HG03066 (cell line): ENCODE data around the gene CHD3.
A peak's percentile ranks its signal among the peaks of the same experiment; 100 is the strongest.

ENCODE experiments used
- ATAC-seq: cut with Tn5 transposase; IDR thresholded peaks from one replicate; pipeline ENCODE4 v1.9.1; 2021; ENCODE audit warnings: low read depth; ENCODE audit not compliant: unreplicated experiment

The CHD3 gene

DNA sequence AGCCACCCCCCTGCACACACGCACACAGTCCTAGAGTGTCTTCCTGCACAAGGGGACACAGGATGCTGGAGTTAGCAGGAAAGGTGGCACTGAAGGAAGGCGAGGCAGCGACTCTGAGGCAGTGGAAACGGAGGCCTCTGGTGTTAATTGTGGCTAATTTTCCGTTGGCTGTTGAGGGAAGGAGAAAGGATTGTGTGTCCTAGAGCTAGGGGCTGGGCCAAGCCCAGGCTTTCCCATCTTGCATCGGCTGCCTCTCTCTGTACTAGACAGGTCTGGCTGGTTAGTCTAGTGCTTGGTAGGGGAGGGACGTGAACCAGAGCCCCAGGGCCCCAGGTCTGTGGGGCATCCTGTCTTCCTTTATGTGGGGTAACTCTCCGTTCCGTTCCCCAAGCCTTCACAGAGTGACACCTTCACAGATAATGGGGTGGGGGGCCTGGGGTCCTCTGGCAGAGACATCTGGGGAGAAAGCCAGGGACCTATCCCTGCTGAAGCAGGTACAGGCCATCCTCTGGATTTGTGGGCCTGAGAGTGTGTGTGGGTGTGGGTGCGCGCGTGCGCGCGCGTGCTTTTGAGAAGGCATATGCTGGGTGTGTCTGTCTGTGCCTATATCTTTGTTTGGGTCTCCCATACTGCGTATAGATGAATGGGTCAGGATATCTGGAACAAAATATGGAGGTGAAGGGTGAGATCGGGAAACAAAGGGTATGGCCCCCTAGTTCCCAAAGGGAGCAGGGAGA lies at the start of gene CHD3:
Gene CHD3, plus strand, starts transcription at position 606 of the 737 bp plus-strand sequence. CDS start 212 bp downstream, outside the sequence.
- no peak for ATAC-seq

DNA sequence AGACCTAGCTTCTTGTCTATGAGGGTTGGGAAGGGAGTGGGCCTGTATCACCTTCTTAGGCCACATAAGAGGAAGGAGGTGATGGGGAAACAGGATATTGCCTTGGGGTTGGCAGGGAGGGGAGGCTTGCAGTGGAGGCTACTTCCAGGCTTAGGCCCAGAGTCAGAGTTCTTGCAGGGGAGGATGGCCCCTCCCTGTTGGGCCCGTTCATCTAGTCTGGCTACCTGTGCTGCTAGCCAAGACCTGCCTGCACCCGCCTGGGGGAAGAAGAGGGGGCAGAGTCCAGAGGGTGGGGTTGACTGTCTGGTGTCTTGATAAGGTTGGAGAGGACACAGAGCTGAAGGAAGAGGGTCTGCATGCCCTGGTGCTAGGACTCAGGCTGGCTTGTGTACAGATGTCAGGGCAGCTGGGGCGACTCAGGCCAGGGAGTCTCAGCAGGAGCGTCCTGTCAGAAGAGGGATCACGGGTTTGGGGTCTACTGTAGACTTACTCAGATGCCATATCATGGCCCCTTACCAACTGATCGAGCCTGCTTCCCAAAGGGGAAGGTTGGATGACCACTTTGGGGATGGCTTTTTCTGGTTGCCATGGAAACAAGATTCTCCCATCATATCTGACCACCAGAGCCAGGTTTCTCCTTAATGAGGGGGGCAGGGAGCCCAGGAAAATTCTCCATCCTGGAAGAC lies 49.3 kb upstream of the CHD3 start:
- ATAC-seq, result no peak

DNA sequence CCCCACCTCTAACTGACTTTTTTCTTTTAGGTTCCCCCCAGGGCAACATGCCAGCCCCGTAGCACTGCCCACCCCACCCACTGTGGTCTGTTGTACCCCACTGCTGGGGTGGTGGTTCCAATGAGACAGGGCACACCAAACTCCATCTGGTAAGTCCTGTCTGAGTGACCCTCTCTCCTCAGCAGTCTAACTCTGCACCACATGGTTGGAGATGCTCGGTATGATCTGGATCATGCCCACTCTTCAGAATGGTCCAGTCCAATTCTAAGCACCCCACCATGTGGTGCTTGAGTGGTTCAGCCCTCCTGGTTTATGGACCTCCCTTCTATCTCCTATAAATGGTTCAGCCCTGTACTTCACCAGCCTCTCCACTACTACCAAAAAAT lies 48.7 kb upstream of the CHD3 start:
- no peak for ATAC-seq

GRCh38 chr17:7840441-7840840 lies 48.1 kb upstream of the CHD3 start:
- no peak for ATAC-seq

GRCh38 chr17:7840875-7841274 lies 47.7 kb upstream of the CHD3 start:
- ATAC-seq, result no peak

GRCh38 chr17:7841396-7841914 lies 47.1 kb upstream of the CHD3 start:
- no peak for ATAC-seq

GRCh38 chr17:7841915-7842379 lies 46.6 kb upstream of the CHD3 start:
- ATAC-seq, result peak; percentile 16

- ATAC-seq, result peak; percentile 28
Observed at GRCh38 chr17:7842380-7843256, 46.0 kb upstream of the CHD3 start.

- ATAC-seq, result no peak
Observed at GRCh38 chr17:7843257-7843535, 45.4 kb upstream of the CHD3 start.

GRCh38 chr17:7843536-7844291 lies 44.9 kb upstream of the CHD3 start:
- no peak for ATAC-seq

- peak; percentile 38 for ATAC-seq
Observed at GRCh38 chr17:7844292-7845154, 44.1 kb upstream of the CHD3 start.

GRCh38 chr17:7845359-7846062 lies 43.1 kb upstream of the CHD3 start:
- ATAC-seq, result no peak

DNA sequence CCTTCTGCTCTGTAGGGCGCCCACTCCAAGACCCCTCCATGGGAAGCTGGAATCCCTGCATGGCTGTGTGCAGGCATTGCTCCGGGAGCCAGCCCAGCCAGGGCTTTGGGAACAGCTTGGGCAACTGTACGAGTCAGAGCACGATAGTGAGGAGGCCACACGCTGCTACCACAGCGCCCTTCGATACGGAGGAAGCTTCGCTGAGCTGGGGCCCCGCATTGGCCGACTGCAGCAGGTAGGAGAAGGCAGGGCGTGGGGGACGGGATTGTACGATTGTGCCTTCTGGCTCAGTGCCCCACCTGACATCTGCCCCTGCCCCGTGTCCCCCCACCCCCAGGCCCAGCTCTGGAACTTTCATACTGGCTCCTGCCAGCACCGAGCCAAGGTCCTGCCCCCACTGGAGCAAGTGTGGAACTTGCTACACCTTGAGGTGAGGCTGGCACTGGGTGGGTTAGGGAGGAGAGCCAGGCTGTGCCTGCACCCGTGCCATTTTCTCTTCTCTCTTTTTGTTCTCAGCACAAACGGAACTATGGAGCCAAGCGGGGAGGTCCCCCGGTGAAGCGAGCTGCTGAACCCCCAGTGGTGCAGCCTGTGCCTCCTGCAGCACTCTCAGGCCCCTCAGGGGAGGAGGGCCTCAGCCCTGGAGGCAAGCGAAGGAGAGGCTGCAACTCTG lies 42.4 kb upstream of the CHD3 start:
- no peak for ATAC-seq

DNA sequence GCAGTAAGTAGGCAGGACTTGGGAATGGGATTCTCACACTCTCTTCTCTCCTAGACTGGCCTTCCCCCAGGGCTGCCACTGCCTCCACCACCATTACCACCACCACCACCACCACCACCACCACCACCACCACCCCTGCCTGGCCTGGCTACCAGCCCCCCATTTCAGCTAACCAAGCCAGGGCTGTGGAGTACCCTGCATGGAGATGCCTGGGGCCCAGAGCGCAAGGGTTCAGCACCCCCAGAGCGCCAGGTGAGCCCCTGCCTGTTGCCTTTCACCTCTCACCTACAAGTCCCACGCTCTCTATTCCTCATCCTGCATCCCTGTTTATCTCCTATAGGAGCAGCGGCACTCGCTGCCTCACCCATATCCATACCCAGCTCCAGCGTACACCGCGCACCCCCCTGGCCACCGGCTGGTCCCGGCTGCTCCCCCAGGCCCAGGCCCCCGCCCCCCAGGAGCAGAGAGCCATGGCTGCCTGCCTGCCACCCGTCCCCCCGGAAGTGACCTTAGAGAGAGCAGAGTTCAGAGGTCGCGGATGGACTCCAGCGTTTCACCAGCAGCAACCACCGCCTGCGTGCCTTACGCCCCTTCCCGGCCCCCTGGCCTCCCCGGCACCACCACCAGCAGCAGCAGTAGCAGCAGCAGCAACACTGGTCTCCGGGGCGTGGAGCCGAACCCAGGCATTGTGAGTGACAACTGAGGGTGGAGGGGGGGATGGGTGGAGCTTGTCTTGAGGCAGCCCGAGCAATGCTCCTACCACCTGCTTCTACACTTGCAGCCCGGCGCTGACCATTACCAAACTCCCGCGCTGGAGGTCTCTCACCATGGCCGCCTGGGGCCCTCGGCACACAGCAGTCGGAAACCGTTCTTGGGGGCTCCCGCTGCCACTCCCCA lies 41.6 kb upstream of the CHD3 start:
- ATAC-seq, result no peak

- ATAC-seq, result no peak
Observed at GRCh38 chr17:7848131-7848579, 40.4 kb upstream of the CHD3 start.

- ATAC-seq, result no peak
Observed at GRCh38 chr17:7848739-7849129, 39.9 kb upstream of the CHD3 start.

- ATAC-seq, result no peak
Observed at GRCh38 chr17:7849130-7849750, 39.3 kb upstream of the CHD3 start.
